Neural progenitor cell (in vitro differentiated cells): ENCODE measurements around the gene PDE1A.

Experiments used
- CTCF ChIP-seq: fragments of 200-600 bp; sonication (generic); IDR thresholded peaks from 2 replicates; pipeline ENCODE4 v1.5.1; 2017; ENCODE audit warnings: antibody characterized with exemption, mild to moderate bottlenecking
- EZH2 ChIP-seq: fragments of 200-600 bp; sonication (generic); IDR thresholded peaks from 2 replicates; pipeline ENCODE4 v1.6.1; 2017; ENCODE audit warnings: antibody characterized with exemption, mild to moderate bottlenecking, moderate library complexity
- EZH2phosphoT487 ChIP-seq: fragments of 200-600 bp; sonication (generic); IDR thresholded peaks from 2 replicates; pipeline ENCODE4 v1.6.1; 2017; ENCODE audit warnings: antibody characterized with exemption

GRCh38 chr2:182379241-182379640 lies 47.6 kb downstream of the PDE1A start:
- TF ChIP-seq CTCF (no peak), EZH2 (no peak), EZH2phosphoT487 (no peak)
